GM21390 (cell line): ENCODE measurements around the gene MACF1.

Experiments
- ATAC-seq: cut with Tn5 transposase; IDR thresholded peaks from one replicate; pipeline ENCODE4 v1.9.1; 2021; ENCODE audit not compliant: unreplicated experiment

The MACF1 gene

DNA sequence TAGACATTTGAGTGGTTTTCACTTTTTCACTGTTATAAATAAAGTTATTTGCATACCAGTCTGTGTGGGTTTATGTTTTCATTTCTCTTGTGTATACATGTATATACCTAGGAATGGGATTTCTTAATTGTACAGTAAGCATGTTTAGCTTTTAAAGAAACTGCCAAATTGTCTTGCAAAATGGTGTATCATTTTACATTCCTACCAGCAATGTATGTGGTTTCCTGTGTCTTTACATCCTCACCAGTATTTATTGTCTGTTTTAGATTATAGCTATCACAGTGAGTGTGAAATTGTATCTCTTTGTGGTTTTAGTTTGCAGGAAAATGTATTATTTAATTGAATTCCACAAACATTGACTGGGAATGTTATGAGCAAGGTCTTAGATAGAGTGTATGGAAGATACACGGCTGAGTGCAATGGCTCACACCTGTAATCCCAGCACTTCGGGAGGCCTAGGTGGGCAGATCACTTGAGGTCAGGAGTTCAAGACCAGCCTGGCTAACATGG lies 57.3 kb downstream of the MACF1 start:
- no peak for ATAC-seq

DNA sequence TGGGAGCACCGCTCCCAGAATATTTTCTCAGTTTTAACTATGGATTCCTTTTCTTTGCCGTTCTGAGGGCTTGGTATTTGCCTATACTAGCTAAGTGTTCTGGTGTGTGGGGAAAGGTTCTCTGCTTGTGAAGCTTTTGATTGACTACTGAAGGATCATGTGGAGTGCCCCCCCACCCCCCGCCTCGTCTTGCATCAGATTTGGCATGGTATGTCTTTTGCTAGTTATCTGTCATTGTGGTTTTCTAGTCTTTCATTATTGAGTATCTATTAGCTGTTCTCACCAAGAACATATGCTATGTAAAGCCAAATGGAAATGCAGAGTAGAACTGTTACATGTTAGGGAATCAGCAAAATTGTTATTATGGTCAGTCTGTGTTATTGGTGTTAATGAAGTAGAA lies 58.3 kb downstream of the MACF1 start:
- ATAC-seq: no peak

DNA sequence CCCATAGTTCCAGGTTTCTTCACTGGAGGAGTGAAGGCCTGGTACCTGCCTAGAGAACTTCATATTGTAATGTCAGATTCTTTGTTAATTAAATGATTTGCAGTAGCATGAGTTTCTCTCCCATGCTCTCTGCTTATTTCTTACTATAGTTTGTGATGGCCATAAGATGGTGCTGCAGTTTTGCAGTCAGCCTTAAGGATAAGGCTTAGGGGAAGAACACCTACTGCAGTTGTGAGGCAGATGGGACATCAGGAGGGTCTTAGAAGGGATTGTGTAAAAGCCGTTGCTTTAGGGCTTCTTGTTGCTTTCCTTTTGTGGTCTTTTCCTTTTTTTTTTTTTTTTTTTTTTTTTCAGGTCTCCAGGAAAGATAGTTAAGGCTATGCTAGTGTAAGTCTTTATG lies 61.8 kb downstream of the MACF1 start:
- ATAC-seq: no peak

DNA sequence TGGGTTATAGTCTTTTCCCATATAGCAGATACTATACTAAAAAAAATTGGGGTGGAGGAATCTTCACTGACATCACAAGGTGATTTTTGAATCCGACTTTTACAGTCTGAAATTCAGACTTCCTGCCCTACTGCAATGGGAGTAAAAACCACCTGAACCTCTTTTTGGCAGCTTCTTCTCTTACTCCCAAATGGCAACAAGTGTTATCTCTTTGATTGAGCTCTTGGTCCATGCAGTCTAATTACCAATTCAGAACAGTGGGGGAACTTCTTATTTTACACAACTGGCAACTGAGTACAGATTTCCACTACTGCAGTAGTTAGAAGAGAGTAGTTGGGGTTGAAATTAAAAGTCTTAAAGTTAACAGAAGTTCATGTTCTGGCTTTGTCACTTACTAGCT lies 62.3 kb downstream of the MACF1 start:
- ATAC-seq: no peak

DNA sequence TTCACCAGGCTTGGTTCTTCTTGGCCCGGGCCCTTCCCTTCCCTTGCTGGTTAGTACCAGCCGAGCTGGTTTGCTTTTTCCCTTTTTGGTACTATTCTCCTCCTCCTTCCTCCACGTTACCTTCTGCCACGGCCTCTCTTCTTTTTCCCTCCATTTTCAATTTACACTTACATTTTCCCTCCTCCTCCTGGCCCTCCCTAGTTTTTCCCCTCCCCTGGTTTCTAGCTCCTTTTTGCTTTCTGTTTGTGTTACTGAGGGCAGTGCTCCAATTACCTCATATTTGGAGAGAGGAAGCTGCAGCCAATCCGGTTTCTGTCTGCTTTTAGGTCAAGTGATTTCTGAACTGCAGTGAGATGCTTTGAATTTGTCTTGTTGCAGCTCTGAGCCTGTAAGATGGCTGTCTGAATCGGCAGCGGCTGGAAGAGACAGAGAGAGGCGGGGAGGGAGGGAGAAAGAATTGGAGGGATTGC lies 63.7 kb downstream of the MACF1 start:
- no peak for ATAC-seq

DNA sequence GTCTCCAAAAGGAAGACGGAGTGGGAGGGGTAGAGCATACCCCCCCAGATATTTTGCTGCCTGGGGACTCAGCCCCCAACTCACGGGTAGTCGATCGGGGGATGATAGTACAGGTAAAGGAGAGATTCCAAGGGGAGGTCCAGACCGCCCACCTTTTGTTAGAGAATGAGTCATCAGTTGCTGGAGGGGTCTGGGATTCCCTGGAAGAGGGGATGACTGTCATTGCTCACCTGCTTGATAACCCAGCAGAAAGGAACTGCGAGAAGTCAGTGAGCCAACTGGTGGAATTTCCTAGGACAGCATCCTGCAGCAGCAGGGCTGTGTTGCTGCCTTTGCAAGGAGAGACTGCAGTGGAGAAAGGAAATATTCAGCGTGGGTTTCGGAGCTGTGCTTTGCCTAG lies 64.4 kb downstream of the MACF1 start:
- ATAC-seq: no peak

DNA sequence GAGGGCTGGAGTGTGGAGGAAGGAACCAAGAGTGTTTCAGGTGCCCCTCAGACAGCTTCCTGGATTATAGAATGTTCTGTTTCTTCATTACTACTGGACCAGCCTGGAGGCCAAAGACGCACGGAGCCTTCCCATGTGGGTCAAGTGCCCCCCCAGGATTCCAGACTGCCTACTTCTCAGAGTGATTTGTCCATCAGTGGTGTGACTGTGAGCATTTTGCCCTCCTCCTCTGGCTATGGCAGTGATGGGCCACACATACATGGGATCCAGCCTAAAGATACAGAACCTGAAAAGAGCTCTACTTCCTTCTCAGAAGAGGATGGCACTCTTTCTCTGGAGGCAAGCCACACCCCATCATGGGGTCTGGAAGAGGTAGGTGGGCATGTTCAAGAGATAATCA lies 64.9 kb downstream of the MACF1 start:
- ATAC-seq: no peak

DNA sequence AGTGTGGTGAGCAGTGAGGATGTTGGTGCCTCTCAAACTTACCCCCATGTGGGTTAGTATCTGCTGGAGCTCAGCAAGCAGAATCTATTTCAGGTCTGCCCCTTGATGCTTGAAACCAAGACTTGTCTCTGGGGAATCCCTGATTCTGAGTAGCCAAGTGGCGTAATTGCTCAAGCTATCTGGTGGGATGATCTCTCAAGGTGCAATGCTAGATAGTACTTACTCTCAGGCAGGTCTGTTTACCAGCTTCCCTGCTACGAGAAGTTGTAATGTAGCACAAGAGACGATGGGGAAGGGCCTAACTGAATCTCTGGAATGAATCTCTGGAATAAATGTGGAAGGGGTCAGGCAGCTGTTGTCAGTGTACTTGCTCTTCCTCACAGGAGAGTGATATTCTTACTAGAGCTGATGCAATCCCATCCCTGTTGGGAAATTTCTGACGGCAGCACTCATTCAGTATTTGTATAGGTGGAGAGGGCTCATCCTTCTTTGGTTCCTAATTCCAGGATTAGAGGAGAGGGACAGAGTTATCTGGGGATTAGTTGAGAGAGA lies 65.4 kb downstream of the MACF1 start:
- peak; percentile 63 for ATAC-seq

DNA sequence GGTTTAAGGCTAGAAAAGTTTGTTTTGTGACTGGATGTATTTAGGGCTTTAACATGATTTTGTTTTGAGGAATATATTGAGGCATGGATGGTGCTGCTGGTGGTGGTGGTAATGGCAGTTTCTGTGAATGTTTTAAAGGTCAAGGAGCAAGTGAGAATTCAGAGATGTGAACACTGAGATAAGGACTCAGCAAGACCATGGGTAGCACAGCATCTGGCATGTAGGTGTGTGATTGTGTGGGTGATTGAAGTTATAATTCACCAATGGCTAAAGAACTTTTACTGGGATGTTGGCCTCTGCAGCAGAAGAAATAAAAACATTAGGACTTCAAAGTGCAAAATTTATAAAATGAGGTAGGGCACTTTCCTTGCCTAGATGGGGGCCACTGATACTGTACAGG lies 65.9 kb downstream of the MACF1 start:
- ATAC-seq: no peak

DNA sequence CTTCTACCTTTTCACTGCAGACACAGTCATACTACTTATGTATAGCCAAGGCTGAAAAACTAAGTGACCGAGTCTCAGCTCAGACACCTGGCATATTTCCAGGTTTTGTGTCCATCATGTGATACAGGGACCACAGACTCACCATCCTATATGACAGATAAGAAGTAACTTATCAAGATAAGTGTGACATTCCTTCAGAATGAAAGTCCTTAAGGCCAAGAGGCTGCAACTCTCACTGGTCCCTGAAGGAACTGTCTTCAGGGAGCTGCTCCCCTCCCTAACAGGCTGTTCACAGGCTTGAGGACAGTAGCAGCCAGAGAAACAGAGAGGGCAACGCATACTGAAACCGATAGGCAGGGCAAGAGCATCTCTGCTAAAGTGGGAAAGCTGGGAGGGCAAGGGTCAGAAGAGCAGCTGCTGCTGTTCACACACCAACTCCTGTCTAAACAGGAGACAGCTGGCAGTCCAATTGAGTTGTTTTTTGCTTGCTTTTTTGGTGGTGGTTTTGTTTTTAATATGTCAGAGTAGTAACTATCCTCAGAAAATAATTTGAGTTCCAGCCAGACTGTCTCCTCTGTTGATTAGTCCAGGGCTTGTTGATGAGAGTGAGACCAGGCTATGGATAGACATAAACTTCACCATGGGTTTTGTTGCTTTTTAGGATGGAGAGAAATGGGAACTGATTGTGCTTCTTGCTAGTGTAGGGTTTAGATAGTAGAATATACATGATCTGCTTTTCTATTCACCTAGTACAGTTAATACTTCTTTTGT lies 67.7 kb downstream of the MACF1 start:
- ATAC-seq: peak; percentile 61

DNA sequence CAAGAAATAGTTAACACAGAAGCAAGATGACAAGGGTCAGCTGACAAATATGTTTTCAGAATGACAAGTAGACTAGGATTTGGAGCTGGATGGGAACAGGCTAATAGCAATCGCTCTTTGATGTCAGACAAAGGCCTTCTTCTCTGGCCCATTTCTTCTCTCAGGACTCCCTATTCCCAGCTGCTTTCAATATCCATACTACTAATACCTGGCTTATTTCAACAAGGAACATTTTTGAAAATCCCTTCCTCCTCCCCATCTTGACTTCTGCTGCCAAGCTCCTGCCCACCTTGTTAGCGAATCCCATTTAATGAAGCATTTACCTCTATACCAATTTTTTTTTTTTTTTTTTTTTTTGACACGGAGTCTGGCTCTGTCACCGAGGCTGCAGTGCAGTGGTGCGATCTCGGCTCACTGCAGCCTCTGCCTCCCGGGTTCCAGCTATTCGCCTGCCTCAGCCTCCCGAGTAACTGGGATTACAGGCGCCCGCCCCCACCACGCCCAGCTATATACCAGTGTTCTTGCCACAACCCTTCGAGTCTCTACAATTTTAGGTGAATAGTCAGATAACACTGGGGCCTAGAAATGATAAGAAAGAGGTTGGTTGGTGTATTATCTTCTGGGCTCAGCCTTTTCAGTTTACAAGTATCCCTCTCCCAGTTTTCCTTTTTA lies 68.4 kb downstream of the MACF1 start:
- no peak for ATAC-seq

DNA sequence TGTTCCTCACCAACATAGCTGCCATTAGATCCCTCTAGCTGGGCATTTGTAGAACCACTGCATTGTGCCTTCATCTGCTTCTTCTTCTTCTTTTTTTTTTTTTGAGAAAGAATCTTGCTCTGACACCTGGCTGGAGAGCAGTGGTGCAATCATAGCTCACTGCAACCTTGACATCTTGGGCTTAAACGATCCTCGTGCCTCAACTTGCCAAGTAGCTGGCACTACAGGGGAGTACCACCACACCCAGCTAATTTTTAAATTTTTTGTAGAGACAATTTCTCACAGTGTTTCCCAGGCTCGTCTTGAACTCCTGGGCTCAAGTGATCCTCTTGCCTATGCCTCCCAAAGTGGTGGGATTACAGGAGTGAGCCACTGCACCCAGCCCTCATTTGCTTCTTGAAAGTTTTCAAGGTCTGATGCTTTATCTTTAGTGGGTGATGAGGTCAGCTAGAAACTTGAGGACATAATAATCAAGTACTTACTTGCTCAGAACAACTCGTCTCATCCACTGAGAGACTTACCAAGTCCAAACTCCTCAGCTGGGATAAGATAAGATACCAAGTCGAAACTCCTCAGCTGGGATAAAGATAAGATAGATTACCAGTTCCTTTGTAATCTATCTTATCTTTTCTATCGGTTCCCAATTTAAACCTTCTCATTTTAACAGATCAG lies 71.5 kb downstream of the MACF1 start:
- no peak for ATAC-seq

DNA sequence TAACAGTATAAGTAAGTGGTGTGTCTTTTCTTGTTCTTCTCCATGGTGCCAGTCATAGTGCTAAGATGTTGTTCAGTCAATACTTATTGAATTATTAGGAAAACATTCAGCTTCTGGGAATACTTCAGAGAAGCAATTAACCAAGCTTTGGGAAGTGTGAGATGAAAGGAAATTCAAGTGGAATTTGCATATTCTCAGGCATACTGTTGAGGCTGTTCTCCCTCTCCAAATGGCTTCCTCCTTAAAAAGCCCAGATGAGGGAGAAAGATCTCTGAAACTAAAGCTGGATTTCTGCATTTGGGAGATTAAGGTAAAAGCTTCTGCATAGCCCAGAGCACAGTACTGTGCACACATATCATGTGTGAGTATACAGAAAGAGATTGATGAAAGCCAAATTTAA lies 73.4 kb downstream of the MACF1 start:
- no peak for ATAC-seq

DNA sequence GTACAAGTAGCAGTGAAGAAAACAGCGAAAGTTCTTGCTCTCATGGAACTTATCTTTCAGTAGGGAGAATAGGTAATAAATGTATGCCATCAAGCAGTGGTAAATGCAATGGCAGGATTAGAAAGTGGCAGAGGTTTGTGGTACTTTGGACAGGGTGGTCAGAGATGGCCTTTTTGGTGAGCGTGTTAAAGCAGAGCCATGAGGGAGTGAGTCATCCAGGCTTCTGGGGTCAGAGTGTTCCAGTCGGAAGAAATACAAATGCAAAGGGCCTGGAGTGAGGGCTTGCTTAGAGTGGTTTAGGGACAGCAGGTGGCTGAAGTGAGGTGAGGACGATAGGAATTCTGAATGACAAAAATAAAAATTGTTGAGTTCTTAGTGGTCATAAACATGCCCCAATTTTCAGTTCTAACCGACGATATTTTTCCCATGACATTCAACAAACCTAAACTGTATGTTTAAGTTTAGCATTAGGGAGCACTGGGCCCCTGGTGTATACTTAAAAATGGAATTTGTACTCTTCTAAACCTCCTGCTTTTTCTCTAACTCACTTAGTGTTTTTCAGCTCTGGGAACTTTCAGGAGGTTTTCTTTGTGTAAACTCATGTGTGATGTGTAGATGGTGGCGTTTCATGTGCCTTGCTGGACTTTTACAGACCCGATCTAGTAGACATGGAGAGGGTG lies 78.2 kb downstream of the MACF1 start:
- no peak for ATAC-seq

DNA sequence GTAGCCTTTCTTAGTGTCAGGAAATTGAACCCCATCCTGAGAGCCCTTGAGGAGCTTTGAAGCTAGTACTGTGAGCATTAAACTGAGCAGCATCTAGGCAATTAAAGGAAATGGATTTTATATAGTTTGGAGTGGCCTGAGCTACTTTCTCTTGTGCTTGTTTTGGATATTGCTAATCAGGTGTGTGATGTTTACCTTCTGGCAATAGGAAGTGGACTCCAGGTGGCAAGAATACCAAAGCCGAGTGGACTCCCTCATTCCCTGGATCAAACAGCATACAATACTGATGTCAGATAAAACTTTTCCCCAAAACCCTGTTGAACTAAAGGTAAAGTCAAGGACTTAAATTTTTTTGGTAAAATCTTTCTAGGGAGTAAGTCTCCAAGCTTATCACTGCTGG lies 79.4 kb downstream of the MACF1 start:
- no peak for ATAC-seq

DNA sequence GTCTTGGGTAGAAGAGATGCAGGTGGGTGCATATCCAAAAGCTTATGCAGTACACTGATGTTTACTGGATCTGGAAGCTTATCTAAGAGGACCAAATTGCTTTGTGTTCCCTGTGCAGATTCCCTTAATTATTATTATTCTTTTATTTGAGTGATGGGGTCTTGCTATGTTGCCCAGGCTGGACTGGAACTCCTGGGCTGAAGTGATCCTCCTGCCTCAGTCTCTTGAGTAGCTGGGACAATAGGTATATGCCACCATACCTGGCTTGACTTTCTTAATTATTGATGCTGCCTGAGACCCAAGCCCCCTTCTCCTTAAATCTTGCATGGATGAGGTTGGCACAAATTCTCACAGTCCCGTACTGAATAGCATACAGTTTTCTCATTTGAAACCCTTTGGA lies 83.0 kb downstream of the MACF1 start:
- ATAC-seq: no peak

DNA sequence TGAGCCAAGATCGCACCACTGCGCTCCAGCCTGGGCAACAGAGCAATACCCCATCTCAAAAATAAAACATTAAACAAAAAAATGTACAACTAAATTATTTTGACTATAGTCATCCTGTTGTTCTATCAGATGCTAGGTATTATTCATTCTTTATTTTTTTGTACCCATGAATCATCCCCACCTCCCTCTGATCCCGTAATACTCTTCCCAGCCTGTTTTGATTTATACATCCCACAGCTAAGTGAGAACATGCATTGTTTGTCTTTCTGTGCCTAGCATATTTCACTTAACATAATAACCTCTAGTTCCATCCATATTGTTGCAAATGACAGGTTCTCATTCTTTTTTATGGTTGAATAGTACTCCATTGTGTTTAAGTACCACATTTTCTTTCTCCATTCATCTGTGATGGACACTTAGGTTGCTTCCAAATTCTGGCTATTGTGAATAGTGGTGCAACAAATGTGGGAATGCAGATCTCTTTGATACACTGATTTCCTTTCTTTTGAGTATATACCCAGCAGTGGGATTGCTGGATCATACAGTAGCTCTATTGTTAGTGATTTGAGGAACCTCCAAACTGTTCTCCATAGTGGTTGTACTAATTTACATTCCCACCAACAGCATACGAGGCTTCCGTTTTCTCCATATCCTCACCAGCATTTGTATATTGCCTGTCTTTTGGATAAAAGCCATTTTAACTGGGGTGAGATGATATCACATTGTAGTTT lies 84.4 kb downstream of the MACF1 start:
- ATAC-seq: no peak

DNA sequence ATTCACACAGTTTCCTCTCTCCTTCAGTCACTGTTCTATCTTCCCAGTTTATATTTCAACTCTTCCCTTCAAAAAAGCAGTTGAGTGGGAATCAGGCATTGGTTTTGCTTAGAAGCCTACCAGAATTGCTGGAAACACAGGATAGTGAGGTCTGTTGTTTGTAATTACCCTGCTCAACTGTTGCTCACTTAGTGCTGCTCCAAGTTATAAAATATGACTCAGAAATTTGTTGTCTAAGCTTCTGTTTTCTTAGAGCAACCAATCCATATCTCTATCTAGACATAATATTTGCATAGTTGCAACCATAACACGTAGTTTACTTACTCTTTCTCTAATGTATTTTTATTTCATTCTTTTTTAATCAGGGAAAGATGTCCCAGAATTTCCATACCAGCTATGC lies 87.9 kb downstream of the MACF1 start:
- no peak for ATAC-seq

DNA sequence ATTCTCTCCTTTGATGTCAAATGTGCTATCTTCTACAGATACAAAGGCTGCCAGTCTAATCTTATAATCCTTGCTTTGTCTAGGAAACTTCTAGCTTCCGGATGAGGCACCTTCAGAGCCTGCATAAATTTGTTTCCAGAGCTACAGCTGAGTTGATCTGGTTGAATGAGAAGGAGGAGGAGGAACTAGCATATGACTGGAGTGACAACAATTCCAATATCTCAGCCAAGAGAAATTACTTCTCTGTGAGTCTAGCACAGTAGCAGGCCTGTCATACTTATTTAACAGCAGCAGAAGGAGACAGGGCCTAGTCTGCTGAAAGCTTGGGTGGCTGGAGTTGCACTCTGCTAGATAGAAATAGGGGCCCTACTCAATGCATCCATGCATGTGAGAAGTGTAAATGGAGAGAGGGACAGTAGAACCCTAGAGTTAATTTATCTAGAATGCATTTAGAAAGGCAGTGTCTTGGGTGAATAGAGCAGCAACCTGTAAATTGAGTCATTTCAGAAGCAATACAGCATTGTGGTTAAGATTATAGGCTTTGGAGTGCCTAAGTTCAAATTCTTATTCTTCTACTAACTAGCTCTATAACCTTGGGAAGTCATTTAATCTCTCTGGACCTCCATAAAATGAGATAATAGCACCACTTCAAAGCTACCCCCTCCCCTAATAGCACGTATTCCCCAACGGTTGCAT lies 89.0 kb downstream of the MACF1 start:
- no peak for ATAC-seq

DNA sequence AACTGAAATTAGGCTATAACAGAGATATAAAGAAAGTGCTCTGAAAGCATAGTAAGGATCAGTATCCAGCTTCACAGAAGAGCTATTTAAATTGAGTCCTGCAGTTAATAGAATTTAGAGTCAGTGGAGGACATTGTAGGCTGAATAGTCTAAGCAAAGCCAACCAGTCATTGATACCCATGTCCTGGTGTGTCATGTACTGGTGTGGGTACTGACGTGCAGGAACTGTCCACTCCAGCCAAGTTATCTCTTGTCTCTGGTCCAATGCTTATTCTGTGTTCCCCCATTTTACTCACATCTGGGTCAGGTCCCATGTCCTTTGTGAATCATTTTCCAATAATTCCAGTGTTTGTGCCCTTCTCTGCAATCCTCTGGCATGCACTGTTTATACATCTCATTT lies 90.0 kb downstream of the MACF1 start:
- ATAC-seq: no peak
